NT2/D1 (cell line): ENCODE measurements around the gene PASK.

ENCODE experiments used
- SUZ12 ChIP-seq: IDR thresholded peaks from 2 replicates; pipeline ENCODE4 v1.6.1; 2011; ENCODE audit not compliant: insufficient read length, insufficient read depth; ENCODE audit errors: extremely low read depth
- YY1 ChIP-seq: IDR thresholded peaks from 2 replicates; pipeline ENCODE4 v1.6.1; 2011; ENCODE audit not compliant: insufficient read length, insufficient read depth

- peak; percentile 85 for TF ChIP-seq YY1
- no peak for TF ChIP-seq SUZ12
Observed at GRCh38 chr2:241149925-241150659, 820 bp upstream of the PASK start, which contains the start of gene PPP1R7.
